OCI-LY1 (cell line): Measurements from ENCODE around the gene PDZD2.

ENCODE experiments used
- EZH2 ChIP-seq: fragments of 200-600 bp; sonication (generic), shearing (Covaris generic); IDR thresholded peaks from 2 replicates; pipeline ENCODE4 v1.8.0; 2017; ENCODE audit warnings: borderline replicate concordance, mixed run types, mild to moderate bottlenecking, antibody characterized with exemption, low read length, moderate library complexity, mixed read lengths
- TF ChIP-seq, protein P1 (sequence below): fragments of 200-600 bp; sonication (generic), shearing (Covaris generic); IDR thresholded peaks from 2 replicates; pipeline ENCODE4 v1.5.1; 2017; ENCODE audit warnings: mild to moderate bottlenecking, antibody characterized with exemption, low read length, moderate library complexity, mixed read lengths

DNA sequence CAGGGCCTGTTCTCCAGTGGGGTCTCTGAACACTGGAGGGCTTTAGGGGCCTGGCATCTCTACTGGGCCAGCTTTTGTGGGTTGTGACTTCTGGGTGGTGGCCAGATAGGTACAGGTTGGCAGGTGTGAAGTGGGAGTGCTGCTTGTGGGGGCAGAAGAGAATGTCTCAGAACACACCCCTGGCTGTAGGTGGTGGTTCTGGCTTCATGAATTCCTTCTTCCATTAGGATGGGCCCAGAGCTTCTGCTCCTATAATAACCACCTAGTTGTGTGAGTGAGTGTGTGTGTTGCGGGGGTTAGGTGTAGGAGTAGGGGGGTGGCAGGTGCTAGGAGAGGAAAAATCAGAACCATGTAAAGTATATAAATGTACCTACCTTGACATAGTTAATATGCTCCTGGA is 1.6 kb downstream of the PDZD2 start:
- TF ChIP-seq, protein P1, sequence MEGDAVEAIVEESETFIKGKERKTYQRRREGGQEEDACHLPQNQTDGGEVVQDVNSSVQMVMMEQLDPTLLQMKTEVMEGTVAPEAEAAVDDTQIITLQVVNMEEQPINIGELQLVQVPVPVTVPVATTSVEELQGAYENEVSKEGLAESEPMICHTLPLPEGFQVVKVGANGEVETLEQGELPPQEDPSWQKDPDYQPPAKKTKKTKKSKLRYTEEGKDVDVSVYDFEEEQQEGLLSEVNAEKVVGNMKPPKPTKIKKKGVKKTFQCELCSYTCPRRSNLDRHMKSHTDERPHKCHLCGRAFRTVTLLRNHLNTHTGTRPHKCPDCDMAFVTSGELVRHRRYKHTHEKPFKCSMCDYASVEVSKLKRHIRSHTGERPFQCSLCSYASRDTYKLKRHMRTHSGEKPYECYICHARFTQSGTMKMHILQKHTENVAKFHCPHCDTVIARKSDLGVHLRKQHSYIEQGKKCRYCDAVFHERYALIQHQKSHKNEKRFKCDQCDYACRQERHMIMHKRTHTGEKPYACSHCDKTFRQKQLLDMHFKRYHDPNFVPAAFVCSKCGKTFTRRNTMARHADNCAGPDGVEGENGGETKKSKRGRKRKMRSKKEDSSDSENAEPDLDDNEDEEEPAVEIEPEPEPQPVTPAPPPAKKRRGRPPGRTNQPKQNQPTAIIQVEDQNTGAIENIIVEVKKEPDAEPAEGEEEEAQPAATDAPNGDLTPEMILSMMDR: no peak
- TF ChIP-seq EZH2: no peak
